Stimulated activated CD8-positive, alpha-beta memory T cell treated with anti-CD3 and anti-CD28 coated beads, Interleukin-4, amount 100 ng/mL, for 4 hours (primary cell): Measurements from ENCODE around the gene FAM117A.
"Not testable (repeated sequence)": the region's sequence is repeated elsewhere in the genome, so short reads cannot be mapped to it uniquely, and the experiment has no call there.

Source experiments
- DNase-seq, 2 donors: peaks; one replicate each; pipeline ENCODE4 v3.0.0-alpha.2; 2020; ENCODE audit warnings: low read depth in 2 of 2, low spot score in 1 of 2

FAM117A gene

DNA sequence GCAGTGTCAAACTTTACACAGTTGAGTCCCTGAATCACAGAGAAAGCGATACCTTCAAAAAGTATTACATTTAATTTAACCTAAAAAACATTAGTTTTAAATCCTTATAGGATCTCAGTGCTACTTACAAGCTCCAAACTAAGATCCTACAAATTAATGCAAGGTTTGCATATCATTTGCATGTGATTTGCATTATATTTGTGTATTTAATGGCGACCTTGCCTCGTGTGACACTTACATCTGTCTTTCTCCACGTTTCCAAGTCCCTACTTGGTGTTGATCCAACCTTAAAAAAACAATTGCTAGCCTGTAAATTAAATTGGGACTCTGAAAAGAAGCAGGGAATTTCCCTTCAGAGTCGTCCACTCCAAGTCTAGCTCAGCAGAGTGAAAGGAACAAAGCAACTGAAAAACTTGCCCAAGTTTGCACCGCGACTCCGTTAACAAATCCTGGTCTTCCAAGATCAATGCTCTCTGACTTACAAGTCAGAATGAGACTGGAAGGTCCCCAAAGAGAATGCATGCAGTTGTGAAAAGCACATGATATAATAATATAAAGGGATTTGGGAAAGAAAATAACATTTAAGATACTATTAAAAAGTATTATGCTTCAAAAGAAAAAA is 739 bp upstream of the FAM117A start:
- no peak for DNase-seq

DNA sequence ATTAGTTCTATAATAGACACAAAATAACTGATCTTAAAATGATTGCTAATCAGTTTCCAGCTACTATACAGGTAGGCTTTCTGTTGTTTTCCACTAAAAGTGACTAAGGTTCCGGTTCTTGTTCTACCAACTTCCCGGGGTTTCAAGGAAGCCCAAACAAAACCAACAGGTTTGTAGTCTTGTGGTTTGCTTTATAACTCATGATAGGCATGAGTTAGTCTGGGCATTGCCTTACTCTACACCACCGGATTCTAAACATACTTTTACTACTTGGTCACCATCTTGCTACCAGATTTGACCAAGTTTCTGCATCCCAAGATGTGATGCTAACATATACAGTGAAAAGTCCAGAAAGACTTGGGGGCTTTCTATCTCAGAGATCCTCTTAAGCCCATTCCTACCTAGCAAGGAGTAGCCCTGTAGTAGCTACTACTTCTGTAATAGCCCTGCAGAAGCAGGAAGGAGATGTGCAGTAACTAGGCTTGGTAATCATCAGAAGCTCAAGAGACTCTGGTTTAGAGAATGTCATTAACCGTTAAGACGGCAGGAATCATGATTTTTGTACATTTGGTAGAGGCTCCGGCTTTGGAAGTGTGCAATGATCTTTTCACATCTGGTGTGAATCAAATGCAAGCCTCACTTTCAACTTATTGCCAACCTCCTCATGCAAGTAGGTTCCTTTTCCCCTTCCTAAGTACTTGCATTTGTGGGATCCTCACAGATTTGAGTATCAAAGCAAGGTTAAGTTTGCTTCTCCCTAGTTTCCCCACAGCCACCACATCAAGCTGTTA is 1.6 kb downstream of the FAM117A start:
- no peak for DNase-seq

DNA sequence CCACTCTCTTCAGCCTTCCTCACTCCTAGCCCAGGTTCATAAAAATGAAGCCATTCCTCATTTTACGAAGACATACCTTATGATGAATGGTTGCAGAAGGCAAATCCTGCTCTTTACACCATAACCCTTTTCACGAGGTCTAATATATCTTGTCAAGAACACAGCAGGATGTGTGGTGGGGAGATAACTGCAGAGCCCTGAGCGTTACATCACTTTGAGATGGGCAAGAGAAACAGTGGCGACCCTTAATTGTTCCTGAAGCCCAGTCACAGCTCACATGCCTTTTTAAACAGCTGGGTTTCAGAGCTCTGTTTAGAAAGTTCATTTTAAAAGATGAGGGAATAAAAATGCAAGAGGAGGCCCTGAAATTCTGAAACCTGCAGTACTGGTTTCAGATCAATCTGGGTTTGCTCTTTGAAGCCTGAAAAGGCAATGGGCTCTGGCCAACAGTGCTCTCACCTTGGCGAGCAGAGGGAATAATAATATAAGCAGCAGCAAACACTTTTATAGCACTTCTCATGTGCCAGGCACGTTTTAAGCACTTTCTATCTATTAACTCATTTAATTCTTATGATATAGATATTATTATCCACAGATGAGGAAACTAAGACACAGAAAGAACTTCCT is 2.9 kb downstream of the FAM117A start:
- no peak for DNase-seq

DNA sequence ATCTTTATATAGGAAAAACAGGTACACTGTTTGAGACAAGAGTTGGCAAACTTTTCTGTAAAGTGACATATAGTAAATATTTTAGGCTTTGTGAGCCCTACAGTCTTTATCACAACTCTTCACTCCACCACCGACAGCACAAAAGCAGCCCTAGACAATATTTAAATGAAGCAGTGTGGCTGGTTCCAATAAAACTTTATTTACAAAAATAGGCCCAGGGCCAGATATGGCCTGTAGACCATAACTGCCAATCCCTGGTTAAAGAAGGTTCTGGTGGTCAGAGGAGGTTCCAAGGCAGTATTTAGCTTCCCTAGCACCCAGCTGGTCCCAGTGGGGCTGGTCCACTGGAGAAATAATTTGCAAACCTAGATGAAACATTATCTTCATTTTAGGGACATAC is 3.6 kb downstream of the FAM117A start:
- no peak for DNase-seq

DNA sequence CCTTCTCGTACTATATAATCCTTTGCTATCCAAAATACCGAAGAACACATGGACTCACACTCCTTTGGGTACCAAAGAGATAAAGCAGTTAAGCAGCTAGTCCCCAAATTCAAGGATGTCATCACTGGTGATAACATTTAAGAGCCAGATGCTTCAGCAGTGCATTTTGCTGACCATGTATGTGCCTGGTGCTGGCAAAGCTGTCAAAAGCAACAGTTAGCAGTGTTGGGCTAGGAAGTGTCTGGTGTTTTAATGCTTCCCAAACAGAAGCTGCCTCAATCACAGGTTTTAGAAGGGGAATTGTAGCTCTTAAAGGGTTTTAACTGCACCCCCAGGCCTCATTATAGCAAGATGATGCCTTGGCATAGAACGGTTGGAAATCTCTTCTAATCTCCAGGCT is 4.7 kb downstream of the FAM117A start:
- DNase-seq, result no peak

DNA sequence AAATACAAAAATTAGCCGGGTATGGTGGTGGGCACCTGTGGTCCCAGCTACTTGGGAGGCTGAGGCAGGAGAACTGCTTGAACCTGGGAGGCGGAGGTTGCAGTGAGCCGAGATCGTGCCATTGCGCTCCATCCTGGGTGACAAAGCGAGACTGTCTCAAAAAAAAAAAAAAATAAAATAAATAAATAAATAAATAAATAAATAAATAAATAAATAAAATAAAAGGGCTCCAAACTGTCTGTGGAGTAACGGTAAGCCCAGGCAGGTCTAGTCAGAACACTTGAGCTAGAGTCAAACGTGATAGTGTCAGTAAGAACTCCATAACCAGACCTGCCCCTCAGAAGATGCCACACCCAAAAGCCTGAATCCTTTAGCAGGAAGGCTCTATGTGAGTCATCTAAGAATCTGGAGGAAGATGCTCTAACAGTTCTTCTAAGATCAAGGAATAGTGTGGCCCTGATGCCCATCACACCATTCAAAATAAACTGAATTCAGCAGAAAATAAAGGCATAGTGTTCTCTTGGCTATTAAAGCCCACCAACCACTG is 5.4 kb downstream of the FAM117A start:
- DNase-seq, result not testable (repeated sequence)

DNA sequence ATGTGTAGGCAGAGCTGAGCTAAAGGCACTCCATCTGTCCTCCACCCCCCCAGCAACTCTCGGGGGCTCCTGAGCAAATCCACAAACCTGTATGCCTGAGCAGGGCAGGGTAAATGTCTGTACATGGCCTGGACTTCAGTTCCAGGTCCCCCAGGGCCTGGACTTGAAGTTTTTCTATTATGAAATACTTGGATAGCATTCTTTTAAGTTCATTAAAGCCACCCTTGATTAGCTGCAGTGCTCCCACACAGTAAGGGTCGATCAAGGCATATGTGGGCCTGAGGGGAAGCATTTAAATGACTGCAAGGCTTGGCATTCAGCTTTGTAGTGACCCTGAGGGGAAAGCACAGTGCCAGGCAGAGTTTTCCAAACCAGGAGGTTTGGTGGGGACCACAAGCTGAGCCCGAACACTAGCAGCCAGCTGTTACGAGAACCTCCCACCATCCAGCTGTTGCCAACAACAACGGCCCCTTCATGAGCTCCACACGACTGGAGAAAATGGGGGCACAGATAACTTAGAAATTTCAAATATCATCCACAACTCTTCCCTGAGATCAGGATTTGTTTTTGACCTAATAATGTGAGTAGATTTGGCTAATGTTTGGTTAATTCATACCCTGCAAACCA is 6.7 kb downstream of the FAM117A start:
- no peak for DNase-seq

DNA sequence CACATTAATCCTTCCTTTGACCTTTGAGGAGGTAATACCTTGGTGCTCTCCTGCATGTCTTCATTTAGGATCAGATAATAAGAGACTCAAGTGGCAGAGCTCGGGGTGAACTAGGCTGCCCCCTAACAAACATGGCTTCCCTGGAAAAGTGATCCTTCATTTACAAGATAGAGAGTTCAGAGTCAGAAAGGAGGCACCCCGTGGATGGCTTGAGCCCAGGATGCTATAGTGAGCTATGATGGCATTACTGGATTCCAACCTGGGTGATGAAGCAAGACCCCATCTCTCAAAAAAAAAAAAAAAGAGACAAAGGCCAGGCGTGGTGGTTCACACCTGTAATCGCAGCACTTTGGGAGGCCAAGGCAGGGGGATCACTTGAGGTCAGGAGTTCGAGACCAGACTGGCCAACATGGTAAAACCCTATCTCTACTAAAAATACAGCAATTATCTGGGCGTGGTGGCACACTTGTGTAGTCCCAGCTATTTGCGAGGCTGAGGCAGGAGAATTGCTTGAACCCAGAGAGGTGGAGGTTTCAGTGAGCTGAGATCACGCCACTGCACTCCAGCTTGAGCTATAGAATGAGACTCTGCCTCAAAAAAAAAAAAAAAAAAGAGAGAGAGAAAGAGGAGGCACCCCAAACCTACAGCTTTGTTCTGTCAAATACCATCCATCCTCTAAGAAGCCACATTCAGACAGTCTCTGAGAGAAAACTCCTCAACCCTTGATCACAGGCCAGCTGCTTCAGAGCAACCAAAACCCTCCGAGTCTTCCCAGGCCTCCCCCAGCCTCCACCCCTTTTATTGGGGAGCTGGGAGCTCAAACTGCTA is 7.4 kb downstream of the FAM117A start:
- DNase-seq, result no peak

DNA sequence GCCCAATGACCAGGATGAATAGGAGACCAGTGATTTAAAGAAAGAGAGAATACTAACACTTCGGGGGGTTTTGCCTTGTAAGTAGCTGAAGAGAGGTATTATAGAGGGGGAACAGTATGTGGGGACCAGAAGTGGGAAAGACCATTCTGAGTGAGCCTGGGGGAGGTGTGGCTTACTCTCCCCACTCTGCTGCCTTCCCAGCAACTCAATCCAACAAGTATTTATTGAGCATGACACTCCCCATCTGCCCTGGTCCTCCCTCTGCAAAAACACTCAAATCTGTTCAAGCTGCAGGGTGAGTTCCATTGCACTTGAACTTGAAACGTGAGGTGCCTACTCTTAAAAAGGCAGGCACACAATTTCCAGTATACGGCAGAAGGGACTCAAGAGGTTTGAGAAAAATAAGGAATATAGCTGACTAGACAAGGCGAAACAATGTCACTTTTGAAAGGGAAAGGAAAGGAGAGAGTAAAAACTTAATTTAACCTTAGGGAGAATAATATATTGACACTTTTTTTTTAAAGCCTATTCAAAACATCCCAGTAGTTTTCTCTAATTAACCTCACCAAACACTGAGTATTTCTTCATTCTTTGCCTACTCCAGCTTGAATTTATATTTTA is 8.2 kb downstream of the FAM117A start:
- no peak for DNase-seq

DNA sequence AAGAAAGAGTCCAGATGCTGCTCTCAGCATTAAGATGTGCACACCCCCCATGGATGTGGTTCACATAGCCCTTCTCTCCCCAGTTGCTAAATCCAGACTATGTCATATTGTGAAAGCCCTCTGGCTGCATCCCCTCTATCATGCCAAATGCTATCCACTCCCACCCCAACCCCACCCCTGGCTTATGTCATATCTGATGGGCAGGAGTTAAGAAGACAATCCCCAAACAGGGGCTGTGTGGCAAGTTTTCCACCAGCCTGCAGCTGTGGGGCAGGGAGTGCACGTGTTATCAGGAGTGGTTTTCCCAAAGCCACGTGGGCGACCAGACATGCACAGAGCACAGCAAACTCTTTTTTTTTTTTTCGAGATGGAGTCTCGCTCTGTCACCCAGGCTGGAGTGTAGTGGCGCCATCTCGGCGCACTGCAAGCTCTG is 10.0 kb downstream of the FAM117A start:
- DNase-seq, result no peak

DNA sequence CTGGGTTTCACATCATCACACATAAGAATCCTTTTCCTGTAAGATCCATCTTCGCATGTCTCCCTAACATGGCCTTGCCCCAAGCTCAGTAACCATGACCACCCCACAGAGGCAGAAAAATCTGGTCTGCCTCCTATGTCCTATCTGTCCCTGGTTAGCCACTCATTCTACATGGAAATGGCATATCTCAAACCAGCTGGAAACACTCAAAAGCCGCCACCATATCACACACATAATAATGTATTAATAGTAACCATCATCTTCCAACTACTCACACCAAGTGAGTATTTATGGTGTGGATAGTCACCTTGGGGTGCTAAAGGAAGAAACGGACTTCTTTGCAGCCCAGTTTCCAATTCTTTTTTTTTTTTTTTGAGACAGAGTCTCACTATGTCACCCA is 11.4 kb downstream of the FAM117A start:
- DNase-seq, result no peak

DNA sequence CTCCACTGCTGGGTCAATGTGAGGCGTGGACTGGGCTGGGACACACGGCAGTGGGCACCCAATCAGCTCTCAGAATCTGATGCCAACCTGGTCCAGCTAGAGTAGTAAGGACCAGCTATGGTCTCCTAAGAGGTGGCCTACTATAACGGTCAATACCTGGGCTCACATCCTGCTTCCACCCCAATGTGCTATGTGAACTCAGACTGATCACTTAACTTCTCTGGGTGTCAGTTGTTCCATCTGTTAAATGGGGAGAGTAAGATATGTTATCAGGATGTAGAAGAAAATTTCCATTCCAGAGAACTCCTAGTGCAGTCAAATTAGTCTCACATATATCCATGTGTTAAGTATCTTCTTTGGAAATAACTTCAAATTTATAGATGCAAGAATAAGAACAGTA is 14.2 kb downstream of the FAM117A start:
- no peak for DNase-seq

DNA sequence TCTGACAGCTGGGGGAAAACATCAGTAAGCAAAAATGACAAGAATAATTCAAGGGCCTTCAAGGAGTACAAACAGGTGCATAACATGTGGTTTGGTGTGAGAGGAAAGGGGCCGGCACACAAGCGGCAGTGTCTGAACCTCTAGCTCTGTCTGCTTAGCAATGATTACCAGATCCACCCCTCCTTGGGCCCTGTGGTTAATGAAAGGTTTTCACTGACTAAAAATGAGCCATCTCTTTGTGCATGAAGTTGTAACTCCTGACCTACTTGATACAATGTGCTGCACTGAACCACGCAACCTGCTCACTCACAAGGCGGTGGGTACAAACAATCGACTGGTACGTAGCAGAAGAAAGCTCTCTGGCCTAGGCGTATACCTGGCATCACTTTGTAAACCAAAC is 15.1 kb downstream of the FAM117A start:
- DNase-seq, result peak in 1 of 2 donors; percentile 33

DNA sequence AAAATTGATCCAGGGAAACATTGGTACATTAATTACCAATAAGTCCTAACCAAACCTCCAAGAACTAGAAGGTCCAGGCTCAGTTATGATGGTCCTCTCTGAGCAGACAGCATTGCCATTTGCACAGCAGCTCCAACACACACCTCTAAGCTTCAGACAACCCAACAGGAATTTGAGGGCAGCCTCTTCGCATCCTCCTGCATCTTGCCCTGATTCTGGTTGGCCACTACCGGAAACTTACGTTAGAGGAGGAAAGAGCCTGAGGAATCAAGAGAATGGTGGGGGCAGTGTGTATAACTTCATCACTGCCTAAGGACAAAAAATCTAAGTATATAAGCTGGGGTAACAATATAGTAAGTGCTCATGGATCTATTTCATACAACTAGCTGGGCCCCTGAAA is 15.7 kb downstream of the FAM117A start:
- no peak for DNase-seq

DNA sequence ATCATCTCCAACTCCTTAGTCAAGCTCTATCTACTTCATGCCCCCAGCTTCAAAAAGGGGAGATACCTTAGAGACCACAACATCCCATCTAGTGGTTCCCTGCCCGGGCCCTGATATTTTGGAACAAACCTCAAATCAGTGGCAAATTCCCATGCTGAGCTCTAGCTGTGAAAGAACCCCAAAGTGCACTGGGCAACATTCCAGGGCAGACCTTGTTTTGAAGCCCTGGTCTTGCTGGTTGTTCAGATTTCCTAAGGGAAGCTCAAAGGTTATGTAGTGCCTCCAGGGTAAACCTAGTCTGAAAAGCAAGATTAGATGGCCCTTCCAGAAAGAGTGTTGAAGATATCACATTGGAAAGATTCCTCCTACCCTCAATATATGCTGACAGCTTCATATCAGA is 16.3 kb downstream of the FAM117A start:
- no peak for DNase-seq

DNA sequence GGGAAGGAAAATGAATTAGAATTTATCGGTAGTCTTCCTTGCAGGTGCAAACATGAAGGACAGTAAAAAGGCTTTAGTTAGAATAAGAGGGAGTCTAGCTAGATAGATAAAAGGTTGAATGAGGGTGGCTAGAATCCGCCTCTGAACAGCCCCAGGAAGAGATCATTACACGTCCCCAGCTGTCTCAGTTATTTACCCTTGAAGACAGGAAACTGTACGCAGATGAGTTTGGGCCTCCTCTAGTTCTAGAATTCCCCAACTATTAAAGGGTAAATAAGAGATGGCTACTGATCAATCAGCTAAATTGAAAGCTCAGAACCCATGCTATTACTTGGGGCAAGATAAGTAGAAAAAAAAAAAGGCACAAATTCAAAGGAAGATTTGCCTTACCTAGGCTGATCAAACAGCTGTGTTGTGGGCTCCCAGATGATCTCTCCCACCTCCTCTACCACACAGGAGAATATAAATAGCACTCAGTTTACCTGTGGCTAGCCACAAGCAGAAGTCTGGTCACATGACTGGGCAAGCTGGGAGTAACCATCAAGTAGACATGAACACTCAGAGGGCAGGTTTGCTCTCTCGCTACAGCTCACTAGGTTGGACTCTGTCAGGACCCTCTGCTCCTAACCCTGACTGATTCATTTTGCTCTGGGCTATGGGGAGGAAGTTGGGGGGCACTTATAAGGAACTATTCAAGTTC is 17.0 kb downstream of the FAM117A start:
- DNase-seq, result no peak

DNA sequence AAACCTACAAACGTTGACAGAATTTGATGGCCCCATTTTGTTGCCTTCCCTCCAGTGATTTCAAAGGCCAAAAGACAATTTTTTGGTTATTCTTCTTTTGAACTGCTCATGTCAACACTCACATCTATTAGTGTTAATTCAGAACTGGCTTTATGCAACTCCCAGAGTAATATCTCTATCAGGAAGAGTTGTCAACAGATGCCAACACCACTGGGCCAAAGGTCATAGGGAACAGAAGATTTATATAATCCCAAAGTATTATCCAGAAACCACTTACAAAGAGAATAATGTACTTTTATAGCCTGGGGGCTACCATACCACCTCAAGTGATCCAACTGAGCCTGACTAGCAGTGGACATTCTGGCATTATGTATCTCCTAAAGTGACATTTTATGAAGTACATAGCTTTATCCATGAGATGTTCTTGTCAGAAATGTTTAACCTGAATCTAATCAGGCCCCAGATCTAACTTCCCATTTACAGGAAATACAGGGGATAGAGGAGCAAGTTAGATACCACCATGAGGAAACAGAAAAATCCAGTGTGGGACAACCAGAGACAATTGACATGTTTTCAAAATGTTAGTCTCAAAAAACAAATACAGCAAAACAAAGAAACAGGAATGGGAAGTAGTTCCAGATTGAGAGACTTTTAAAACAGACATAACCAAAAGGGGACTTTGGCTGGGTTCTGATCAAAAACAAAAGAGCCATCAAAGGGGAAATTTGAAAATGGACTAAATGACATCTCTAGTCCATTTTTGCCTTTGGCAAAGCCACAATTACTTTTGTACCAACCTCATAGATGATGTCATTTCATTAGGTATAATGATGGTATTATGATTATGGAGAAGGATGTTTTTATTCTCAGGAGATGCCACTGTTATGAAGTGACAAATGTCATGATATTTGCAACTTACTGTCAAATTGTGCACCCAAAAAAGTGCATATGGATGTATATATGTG is 18.5 kb downstream of the FAM117A start:
- no peak for DNase-seq

DNA sequence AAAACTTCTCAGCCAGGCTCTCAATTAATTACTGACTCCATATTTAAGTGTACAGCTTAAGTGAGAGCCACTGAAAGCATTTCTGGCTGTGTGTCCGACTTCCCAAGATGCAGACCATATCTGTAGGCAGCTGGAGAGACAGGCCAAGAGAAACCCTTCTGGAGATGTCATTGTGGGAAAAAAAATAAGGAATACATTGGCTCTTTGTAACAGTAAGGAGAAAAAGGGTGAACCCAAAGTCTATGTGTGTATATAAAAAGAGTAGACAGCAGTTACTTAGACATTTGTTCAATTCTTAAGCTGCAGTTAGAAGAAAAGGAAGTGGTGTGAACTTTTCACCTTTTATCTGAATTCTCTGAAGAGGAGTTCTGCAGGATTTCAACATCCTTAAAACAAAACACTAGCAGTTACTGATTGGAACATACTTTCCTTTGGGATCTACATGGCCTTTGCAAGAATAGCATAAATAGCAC is 21.7 kb downstream of the FAM117A start:
- no peak for DNase-seq

DNA sequence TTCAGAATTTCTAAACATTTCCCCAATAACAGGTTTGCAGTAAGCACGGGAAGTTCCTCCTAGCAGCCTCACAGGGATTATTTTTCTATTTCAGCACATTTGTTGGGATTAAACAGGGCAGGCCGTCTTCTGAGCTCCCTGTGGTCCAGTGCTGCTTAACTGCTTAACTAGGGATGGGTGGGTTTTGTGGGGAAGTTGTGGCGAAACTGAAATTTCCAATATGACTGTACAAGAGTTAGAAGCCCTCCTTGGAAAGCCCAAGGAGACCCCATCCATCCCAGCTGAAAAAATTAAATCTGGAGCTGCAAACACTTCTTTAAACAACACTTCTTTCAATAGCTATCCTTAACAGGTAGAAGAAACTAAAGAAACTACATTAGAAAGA is 22.2 kb downstream of the FAM117A start:
- no peak for DNase-seq
